GM12878 (cell line): ENCODE measurements around the gene KIRREL2.
A peak's percentile ranks its signal among the peaks of the same experiment; 100 is the strongest.

Experiments
- EZH2 ChIP-seq: IDR thresholded peaks from 2 replicates; pipeline ENCODE4 v1.6.1; 2012; ENCODE audit warnings: low read depth, mild to moderate bottlenecking, control low read depth, inconsistent platforms, low read length, borderline replicate concordance; ENCODE audit not compliant: control insufficient read depth
- HDAC2 ChIP-seq: fragments of 200-600 bp; sonication (generic); IDR thresholded peaks from 2 replicates; pipeline ENCODE4 v1.6.1; 2017
- HDAC6 ChIP-seq: fragments of 200-600 bp; sonication (generic); IDR thresholded peaks from one replicate; pipeline ENCODE4 v1.8.0; 2017; ENCODE audit warnings: antibody characterized with exemption; ENCODE audit not compliant: unreplicated experiment
- IKZF2 ChIP-seq, 2 experiments: fragments of 450-650 bp; IDR thresholded peaks; 2 replicates each; pipeline ENCODE4 v1.6.1; 2017; ENCODE audit warnings: mild to moderate bottlenecking in 2 of 2, moderate library complexity in 2 of 2
- IRF5 ChIP-seq: fragments of 450-650 bp; IDR thresholded peaks from 2 replicates; pipeline ENCODE4 v1.6.1; 2017; ENCODE audit warnings: borderline replicate concordance
- JUNB ChIP-seq: IDR thresholded peaks from 2 replicates; pipeline ENCODE4 v1.6.1; 2016; ENCODE audit warnings: antibody characterized with exemption, mild to moderate bottlenecking
- RBBP5 ChIP-seq: fragments of 200-600 bp; sonication (generic); conservative IDR thresholded peaks from 2 replicates; pipeline ENCODE4 v1.6.1; 2016
- RUNX3 ChIP-seq: IDR thresholded peaks from 2 replicates; pipeline ENCODE4 v1.6.1; 2012; ENCODE audit warnings: low read length, inconsistent platforms
- SUZ12 ChIP-seq: fragments of 200-600 bp; sonication (generic); IDR thresholded peaks from one replicate; pipeline ENCODE4 v1.6.1; 2018; ENCODE audit warnings: antibody characterized with exemption, mild to moderate bottlenecking; ENCODE audit not compliant: unreplicated experiment
- TAF1 ChIP-seq: IDR thresholded peaks from 2 replicates; pipeline ENCODE4 v1.6.1; 2011; ENCODE audit warnings: mild to moderate bottlenecking, low read depth, low read length, borderline replicate concordance
- ZNF207 ChIP-seq: fragments of 450-650 bp; IDR thresholded peaks from 2 replicates; pipeline ENCODE4 v1.6.1; 2014; ENCODE audit warnings: antibody characterized with exemption, mild to moderate bottlenecking, borderline replicate concordance
- TF ChIP-seq, protein P1 (sequence below), 3 experiments: IDR thresholded peaks in 2 of 3; conservative IDR thresholded peaks in 1 of 3; 2 replicates each; pipeline ENCODE4 v1.5.1; 2011; ENCODE audit warnings: low read depth in 3 of 3, low read length in 3 of 3, mild to moderate bottlenecking in 3 of 3, control low read depth in 2 of 3, moderate library complexity in 2 of 3, inconsistent platforms in 1 of 3, mixed read lengths in 1 of 3; ENCODE audit not compliant: control insufficient read depth in 2 of 3, insufficient read depth in 1 of 3; ENCODE audit errors: extremely low read depth in 1 of 3
- TF ChIP-seq, protein P2 (sequence below): fragments of 450-650 bp; IDR thresholded peaks from 2 replicates; pipeline ENCODE4 v1.6.1; 2016; ENCODE audit warnings: mild to moderate bottlenecking
- TF ChIP-seq, protein P3 (sequence below): IDR thresholded peaks from 2 replicates; pipeline ENCODE4 v1.6.1; 2012; ENCODE audit warnings: mild to moderate bottlenecking, low read depth, low read length

GRCh38 chr19:35879770-35880317, 23.1 kb downstream of the KIRREL2 start:
- TF ChIP-seq, protein P1, sequence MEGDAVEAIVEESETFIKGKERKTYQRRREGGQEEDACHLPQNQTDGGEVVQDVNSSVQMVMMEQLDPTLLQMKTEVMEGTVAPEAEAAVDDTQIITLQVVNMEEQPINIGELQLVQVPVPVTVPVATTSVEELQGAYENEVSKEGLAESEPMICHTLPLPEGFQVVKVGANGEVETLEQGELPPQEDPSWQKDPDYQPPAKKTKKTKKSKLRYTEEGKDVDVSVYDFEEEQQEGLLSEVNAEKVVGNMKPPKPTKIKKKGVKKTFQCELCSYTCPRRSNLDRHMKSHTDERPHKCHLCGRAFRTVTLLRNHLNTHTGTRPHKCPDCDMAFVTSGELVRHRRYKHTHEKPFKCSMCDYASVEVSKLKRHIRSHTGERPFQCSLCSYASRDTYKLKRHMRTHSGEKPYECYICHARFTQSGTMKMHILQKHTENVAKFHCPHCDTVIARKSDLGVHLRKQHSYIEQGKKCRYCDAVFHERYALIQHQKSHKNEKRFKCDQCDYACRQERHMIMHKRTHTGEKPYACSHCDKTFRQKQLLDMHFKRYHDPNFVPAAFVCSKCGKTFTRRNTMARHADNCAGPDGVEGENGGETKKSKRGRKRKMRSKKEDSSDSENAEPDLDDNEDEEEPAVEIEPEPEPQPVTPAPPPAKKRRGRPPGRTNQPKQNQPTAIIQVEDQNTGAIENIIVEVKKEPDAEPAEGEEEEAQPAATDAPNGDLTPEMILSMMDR (IDR thresholded peaks at IDR 0.05 in 2 of 3, conservative IDR thresholded peaks at IDR 0.05 in 1 of 3; ENCODE audit: control insufficient read depth in 2 of 3, extremely low read depth in 1 of 3, insufficient read depth in 1 of 3, low read depth in 3 of 3, low read length in 3 of 3): no peak
- TF ChIP-seq IRF5: no peak
- TF ChIP-seq, protein P2, sequence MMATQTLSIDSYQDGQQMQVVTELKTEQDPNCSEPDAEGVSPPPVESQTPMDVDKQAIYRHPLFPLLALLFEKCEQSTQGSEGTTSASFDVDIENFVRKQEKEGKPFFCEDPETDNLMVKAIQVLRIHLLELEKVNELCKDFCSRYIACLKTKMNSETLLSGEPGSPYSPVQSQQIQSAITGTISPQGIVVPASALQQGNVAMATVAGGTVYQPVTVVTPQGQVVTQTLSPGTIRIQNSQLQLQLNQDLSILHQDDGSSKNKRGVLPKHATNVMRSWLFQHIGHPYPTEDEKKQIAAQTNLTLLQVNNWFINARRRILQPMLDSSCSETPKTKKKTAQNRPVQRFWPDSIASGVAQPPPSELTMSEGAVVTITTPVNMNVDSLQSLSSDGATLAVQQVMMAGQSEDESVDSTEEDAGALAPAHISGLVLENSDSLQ: no peak
- TF ChIP-seq IKZF2 (IDR thresholded peaks at IDR 0.05): 0 out of 4 replicates have a peak, but pooled peaks of 1 of the 2 experiments have one; percentile 11
- no peak for TF ChIP-seq SUZ12
- no peak for TF ChIP-seq RBBP5
- TF ChIP-seq HDAC2: no peak
- no peak for TF ChIP-seq RUNX3
- no peak for TF ChIP-seq EZH2
- TF ChIP-seq TAF1: no peak
- TF ChIP-seq JUNB: no peak
- TF ChIP-seq HDAC6: no peak
- TF ChIP-seq, protein P3, sequence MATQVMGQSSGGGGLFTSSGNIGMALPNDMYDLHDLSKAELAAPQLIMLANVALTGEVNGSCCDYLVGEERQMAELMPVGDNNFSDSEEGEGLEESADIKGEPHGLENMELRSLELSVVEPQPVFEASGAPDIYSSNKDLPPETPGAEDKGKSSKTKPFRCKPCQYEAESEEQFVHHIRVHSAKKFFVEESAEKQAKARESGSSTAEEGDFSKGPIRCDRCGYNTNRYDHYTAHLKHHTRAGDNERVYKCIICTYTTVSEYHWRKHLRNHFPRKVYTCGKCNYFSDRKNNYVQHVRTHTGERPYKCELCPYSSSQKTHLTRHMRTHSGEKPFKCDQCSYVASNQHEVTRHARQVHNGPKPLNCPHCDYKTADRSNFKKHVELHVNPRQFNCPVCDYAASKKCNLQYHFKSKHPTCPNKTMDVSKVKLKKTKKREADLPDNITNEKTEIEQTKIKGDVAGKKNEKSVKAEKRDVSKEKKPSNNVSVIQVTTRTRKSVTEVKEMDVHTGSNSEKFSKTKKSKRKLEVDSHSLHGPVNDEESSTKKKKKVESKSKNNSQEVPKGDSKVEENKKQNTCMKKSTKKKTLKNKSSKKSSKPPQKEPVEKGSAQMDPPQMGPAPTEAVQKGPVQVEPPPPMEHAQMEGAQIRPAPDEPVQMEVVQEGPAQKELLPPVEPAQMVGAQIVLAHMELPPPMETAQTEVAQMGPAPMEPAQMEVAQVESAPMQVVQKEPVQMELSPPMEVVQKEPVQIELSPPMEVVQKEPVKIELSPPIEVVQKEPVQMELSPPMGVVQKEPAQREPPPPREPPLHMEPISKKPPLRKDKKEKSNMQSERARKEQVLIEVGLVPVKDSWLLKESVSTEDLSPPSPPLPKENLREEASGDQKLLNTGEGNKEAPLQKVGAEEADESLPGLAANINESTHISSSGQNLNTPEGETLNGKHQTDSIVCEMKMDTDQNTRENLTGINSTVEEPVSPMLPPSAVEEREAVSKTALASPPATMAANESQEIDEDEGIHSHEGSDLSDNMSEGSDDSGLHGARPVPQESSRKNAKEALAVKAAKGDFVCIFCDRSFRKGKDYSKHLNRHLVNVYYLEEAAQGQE: peak; percentile 99
- no peak for TF ChIP-seq ZNF207
